HPDE6-E6E7 (cell line): ENCODE data around the gene CHID1.

Experiments used
- DNase-seq: peaks from one replicate; pipeline ENCODE4 v3.0.0; 2011; ENCODE audit warnings: missing footprints; ENCODE audit errors: extremely low spot score

The CHID1 gene

DNA sequence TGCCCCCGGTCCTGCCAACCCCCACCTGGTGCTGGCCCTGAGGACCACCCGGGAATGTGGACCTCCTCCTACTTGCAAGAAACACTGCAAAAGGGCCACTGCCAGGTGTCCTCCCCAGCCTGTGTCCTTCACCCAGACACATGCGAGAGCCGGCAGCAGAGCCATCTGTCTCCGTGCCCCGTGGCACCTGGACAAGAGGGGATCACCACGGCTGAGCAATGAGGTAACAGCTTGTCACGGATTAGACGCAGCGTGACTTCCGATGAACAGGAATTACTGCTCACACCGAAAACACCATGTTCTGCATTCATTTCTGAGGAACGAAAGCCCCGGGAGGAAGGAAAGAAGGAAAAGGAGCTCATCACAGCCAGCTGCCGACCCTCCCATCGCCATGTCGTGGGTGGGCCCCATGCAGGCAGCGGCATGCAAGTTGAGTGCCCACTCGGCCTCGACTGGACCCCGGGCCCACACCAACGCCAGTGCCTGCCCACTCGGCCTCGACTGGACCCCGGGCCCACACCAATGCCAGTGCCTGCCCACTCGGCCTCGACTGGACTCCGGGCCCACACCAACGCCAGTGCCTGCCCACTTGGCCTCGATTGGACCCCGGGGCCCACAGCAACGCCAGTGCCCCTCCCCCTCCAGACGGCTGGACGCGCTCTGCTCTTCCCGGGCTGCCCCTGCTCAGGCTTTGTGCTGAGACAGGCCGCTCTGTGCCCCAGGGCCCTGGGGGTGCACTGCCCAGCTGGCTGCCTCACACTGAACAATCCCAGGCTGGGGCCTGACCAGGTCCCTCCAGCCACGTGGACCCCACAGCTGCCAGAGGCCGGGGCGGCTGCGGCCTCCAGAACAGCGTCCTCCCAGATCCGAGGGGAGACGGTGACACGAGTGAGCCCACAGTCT, 22.0 kb downstream of the CHID1 start:
- DNase-seq, result no peak

DNA sequence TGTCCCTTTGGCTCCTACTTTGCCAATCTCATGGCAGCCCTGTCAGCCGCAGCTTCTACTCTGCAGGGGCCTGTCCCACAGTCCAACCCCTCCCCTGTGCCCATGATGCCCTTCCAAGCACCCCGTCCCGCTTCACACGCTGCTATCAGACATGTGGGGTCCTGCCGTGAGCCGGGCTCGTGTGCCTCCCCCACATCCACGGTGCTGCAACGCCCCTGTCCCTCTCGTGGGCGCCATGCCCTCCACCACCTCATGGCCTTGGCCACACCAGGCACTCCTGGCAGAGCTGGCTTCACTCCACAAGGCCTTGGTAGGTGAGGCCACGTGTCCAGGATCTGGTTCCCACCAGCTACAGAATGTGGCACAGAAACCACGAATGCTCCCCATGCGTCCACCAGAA, 23.0 kb downstream of the CHID1 start:
- DNase-seq, result no peak

DNA sequence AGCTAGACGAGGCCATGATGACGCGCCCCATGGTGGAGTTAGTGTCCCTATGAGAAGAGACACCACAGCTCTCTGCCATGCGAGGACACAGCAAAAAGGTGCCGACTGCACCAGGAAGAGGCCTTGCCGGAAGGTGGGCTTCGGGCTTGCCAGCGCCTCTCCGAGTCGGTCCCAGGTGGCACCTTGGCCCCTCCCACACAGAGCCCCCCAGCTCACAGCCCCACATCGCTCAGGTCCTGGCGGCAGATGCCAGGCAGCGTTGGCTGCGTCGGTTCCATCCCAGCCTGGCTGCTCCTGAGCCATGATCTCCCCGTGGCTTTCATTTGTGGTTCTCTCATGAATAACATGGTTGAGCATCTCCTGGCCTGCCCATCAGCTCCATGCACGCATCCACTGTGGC, 24.0 kb downstream of the CHID1 start:
- DNase-seq, result no peak

DNA sequence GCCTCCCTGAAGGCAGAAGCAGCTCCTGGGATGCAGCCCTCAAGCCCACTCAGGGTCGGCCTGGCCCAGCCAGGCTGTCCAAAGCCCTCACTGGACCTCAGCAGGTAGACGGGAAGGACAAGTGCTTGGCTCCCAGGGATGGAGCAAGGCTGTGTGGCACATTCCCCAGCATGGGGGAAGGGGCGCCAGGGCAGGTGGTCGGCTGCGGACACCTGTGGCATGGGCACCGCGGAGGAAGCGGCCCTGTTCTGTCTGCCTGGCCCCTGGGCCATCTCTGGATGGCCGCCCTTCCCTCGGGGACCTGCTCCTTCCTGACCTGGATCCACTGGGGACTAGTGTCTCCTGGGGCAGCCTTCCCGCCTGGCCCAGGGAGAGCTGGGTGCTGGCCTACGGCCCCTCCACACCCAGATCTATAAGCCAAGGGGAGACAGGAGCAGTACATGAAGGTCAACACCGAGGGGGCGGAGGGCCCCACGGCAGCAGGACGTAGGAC, 26.0 kb downstream of the CHID1 start:
- no peak for DNase-seq

DNA sequence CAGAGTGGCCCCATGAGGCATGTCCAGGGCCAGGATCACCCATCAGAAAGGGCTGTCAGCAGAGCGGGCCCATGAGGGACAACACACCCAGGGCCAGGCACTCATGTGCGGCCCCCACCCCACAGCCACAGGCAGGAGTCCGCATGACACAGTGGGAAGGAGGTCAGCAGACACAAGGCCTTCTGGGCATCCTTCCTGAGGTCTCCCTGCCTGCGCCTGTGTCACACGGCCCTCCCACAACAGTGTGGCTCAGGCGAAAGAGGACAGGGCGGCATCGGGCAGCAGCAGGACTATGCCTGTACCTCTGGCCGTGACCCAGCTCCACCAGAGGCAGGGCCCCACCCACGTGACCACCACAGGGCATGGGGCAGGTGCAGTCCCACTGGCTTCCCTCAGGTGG, 27.1 kb downstream of the CHID1 start:
- DNase-seq, result no peak

DNA sequence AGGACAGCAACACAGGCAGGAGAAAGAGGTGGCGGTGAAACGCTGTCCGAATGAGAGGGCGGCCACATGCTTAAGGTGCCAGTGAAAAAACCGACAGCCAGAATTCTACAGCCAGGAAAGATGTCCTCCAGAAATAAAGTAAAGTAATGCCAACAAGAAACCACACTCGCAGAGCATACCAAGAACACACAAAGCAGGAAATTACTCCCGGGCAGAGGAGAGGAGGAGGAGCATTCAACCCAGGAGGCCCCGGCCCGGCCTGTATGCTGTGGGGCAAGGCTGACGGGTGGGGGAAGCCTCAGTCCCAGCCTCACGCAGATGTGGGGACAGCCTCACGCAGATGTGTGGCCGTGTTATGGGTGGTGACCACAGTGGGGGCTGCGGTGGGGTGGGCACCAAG, 28.0 kb downstream of the CHID1 start:
- no peak for DNase-seq

DNA sequence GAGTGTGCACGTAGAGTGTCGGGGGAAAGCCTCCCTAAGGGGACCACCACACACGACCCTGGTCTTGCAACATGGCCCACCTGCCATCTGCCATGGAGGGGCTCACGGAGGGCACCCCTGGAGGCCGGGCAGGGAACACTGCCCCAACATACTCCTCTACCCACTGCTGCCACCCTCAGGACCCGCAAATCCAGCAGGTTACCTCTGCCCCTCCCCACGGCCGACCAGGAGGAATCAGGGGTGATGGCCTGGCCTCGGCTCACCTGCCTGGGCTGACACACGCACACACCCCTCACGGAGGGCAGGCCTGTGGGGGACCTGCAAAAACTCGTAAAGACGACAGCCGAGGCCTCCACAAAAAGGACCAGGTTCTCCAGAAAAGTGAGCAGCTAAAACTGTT, 30.2 kb downstream of the CHID1 start:
- DNase-seq, result no peak

DNA sequence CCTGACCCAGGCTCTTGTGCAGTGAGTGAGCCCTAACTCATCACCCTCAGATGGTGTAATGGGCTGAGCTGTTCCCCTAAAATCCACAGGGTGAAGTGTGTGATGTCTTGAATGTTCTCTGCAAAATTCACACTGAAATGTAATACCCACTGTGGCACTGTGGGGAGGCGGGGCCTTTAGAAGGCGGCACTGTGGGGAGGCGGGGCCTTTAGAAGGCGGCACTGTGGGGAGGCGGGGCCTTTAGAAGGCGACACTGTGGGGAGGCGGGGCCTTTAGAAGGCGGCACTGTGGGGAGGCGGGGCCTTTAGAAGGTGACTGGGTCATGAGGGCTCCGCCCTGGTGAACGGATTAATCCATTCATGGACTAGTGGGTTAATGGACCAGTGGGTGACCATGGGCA, 33.0 kb downstream of the CHID1 start:
- DNase-seq, result no peak

DNA sequence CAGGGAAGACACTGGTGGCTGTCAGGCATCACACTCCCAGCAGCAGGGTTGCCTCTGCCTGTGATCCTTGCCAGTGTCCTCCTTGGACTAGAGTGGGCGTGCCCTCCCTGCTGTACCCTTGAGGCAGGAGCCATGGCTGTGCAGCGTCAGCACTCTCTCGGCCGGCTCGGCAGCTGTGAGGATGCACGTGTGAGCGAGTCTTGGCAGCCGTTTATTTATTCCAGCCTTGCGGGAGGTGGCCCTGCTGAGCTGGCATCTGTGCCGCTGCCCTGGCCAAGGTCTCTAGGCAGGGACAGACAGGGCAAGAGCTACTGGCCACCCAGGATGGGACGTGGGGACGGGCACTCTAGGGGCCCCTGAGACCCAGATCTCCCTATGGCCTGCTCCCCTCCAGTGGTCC, 34.1 kb downstream of the CHID1 start:
- DNase-seq, result no peak

DNA sequence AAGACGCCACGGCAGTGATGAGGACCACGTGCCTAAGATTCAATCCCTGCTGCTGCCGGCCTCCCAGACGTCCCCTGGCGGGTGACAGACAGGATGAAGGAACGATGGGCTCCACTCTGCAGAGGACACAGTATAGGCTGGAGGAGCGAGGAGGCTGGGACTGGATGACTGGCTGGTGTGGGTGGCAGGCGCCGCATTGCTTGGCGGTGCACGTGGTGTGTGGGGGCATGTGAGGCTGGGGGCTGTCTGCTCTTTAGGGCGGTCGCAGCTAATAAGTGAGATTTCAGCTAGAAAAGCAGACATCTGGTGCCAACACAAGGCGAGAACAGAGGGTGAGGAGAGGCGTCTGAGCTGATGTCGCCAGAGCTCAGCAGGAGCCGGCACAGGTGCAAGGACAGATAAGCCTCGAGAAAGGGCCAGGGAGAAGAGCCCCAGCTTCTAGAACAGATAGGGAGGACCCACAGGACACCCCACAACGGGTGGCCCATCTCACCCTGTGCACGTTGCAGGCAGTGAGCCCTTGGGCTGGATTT, 34.8 kb downstream of the CHID1 start:
- no peak for DNase-seq

DNA sequence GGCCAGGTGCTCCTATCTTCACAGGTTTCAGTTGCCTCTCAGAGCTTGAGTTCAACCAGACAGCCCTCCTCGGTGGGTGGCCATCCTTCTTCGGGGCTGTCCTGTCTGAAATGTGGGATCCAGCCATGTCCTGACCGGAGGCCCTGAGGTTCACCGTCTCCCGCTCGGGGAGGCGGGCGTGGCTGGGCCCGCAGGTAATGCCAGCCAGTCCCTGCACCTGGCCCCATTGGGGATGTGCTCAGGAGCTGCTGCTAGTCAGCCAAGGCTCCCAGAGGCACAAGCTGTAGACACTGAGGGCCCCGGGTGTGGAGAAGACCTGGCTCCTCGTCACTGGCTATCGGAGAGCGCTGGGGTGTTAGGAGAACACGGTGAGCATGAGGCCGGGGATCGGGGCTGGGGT, 35.4 kb downstream of the CHID1 start:
- DNase-seq, result no peak

DNA sequence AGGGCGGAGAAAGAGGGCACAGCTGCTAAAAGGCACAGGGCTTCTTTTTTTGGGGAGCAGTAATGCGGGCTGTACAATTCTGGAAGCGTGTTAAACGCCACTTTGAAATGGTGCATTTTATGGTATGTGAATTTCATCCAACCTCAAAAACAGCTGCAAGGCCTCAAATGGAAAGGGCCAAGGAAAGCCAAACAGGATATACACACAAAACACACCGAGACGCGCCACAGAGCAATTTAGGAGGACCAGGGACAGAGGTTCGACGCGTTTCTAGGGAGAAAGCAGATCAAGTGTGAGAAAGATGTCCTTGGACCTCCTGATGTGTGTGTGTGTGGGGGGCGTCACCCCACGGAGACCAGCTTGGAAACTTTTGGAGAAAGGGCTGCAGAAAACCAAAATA, 36.9 kb downstream of the CHID1 start:
- DNase-seq, result no peak

DNA sequence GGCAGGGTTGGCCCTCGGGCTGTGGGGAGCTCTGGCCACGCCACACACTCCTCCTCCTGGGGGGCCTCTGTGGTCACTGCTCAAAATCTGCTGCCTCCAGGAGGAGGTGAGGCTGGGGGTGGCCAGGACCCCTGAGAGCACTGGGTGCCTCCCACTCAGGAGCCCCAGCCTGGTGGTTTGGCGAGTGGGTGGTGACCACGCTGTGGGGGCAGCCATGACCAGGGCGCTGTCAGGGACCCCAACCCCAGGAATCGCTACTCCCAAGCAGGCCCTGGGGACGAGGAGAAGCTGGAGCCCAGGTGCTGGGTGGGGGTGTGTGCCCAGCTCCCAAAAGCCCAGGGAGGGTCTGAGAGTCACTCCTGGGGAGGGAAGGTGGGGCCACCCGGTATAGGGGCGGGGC, 37.8 kb downstream of the CHID1 start:
- no peak for DNase-seq

DNA sequence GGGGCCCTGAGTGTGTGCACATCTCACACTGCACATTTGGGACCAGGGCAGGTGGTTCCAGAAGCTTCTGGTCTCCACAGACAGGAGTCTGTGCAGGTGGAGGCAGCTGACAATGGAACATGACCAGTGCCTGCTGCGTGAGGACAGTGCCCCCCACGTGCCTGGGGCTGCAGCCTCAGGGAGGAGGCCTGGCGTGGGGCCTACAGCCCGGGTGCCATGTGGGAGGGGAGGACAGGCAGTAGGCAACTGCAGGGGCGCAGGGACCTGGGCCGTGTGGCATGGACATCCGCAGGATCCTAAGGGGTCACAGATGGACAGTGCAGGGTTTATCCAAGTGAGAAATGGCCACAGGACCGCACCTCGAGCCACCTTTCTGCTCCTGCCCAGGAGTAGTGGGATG, 39.1 kb downstream of the CHID1 start:
- no peak for DNase-seq

DNA sequence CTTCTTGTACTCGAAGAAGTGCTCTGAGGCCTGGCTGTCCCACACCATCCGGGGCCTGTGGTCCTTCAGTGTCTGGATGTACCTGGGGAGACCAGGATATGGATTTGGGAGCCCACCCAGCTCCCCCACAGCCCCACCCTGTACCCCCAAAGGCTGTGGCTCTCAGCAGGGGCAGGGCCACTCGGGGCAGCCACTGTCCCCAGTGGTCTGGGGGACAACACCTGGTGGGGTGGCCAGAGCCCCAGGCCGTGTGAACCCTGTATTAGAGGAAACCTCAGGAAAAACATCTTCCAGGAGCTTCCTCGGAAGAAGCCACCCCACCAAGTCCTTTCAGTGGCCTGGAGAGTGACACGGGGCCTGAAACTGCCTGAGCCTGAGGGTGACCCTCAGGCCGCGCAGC, 40.2 kb downstream of the CHID1 start:
- DNase-seq, result no peak

DNA sequence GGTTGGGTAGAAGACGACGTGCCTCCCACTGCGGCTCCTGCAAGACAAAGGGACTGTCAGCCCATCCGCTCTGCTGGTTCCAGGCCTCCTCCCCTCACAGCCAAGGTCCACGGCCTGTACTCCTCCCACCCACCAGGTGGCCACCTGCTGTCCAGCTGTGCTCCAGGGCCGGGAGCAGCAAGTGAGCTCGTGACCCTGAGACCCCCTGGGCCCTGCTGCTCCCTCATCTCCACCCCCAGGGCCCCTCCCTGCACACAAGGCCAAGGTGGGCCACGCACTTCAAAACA, 40.5 kb downstream of the CHID1 start:
- no peak for DNase-seq

DNA sequence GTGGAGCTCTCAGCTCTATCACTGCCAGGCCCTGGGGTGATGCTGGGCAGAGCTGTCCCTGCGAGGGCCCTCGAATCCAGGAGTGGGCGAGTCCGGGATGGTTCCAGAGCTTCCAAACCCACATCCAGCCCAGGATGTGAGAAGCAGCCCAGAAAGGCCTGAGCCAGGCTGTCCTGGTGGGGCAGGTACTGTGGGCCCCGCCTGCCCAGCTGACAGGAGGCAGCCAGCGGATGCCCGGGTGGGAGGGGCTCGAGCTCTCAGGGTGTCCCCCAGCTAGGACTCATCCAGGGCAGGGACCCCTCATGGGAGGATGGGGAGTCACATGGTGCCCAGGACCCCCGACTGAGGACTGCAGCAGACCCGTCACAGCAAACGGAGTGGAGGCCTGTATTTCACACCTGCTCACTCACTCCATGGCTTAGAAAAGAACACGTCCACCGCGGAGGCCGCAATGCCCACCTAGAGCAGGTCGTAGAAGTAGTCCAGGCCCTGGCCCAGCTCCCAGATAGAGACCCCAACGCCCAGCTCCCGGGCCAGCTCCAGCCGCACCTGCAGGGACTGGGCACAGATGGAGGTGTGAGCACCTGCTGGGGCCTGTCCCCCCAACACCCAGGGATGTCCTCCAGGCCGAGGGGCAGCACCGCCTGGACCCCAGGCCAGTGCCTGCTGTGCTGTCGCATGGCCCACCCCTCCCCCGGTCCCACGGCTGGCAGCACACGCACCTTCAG, 41.0 kb downstream of the CHID1 start:
- DNase-seq, result no peak

DNA sequence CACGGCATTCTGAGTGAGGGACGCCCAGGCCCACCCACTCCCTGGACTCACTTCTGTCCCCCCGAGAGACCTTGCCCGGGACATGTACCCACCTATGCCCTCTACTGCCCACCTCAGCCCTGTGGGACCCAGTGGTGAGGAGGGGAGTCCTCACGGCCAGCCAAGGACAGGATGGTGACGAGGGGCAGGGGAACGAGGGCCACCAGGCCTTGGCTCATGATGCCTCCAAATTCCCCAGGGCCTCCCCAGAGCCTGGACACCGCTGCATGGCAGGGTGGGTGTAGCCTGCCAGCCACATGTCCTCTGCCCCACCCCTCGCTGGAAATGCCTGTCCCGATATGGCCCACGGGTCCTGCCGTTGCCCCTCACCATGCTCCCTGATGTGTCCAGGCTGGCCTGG, 41.8 kb downstream of the CHID1 start:
- DNase-seq, result no peak

DNA sequence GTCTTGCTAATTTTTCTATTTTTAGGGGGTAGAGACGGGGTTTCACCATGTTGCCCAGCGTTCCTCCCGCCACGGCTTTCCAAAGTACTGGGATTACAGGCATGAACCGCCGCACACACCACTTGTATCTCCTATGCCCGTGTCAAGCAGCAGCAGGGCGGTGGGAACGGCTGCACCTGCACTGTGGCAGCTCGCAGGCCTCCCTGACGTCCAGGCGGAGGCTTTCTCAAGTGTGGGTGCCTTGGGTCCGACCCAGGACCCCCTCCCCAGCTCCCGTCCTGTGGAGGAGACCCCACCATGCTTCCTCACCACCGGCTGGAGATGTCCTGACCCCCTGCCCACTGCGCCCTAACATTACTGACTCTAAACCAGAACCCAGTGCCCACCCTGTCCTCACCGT, 42.2 kb downstream of the CHID1 start:
- DNase-seq, result no peak

DNA sequence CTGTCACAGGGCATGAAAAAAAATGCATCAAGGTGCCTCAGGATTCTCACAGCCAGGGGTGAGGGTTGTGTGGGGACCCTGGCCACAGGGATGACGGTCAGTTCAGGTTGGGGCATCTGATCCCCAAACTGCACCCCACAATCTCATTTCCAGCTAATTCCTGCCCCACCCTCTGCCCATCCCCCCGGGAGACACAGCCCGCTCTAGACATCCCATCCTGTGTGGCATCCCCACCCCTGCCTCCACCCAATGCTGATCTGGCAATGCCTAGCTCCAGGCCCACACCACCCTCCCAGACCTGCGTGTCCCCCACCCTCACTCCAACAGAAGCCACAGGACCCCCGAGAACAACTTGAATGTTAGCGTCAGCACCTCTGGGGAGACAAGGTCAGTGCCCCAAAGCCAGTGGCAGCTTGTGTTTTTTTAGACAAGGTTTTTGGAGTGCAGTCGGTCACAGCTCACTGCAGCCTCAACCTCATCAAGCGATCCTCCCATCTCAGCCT, 42.7 kb downstream of the CHID1 start:
- no peak for DNase-seq

DNA sequence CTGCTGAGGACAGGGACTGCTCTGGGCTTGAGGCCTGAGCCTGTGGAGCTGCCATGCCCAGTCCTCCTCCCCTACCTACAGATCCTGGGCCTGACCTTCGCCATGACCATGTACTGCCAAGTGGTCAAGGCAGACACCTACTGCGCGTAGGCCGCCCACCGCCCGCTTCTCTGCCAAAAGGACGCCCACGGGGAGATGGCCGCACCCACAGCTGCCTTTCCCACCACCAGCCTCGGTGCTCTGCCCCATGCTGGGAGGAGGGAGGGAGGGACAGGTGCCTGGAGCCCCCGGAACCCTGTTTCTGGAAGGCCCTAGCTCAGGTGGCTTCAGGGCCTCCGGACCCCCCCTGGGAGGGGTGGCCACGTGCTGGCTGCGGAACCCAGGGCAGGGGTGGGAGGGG, 44.1 kb downstream of the CHID1 start:
- DNase-seq, result no peak

DNA sequence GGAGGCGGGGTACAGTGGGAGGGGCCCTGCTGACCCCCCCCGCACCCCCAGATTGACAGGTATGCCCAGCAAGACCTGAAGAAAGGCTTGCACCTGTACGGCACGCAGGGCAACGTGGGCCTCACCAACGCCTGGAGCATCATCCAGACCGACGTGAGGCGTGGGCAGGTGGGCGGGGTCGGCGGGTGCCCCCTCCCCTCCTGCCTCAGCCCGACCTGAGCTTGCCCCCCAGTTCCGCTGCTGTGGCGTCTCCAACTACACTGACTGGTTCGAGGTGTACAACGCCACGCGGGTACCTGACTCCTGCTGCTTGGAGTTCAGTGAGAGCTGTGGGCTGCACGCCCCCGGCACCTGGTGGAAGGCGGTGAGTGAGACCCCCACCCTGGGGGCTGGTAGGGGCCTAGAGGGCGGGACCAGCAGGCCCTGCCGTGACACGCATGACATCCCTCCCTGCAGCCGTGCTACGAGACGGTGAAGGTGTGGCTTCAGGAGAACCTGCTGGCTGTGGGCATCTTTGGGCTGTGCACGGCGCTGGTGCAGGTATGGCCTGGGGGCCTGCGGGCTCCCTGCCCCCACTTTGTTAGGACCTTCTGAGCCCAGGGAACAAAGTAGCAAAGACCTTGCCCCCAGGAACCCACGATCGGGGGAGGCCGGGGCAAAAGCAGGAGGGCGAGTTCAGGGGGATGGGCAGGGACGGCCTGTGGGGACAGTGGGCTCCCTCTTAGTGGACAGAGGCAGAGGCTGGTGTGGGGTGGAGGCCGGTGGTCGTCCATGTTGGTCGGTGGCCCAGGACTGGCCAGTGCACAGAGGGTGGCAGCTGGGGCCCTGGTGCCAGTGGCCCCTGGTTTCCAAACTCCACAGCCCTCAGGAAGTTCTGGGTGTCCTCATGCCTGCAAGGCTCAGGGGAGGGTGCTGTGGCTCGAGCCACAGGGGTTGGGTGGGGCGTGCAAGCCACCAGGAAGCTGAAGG, 44.9 kb downstream of the CHID1 start:
- no peak for DNase-seq
